Heart left ventricle (tissue), 16 donors: ENCODE results near the gene ASCC3. TPM values are rescaled to one million over a fixed set of nuclear protein-coding genes. Genes with fewer than 3 reads are reported as not detected.

Experiments used
- ATAC-seq, 4 donors: fragments of 200-7000 bp; cut with Tn5 transposase; one replicate each; pipeline ENCODE4 v1.9.1; 2020 to 2022; ENCODE audit warnings: moderate library complexity in 4 of 4, mild to moderate bottlenecking in 3 of 4, moderate number of reproducible peaks in 1 of 4
- DNase-seq, 5 donors: peaks; one replicate each; pipeline ENCODE4 v3.0.0-alpha.2; 2020
- H3K27ac ChIP-seq, 12 donors: fragments of 200-600 bp; sonication (generic) in 4 of 12; one replicate each; pipeline versions ENCODE4 v1.5.0 to v1.8.0; 2016 to 2022; ENCODE audit warnings: mild to moderate bottlenecking in 2 of 12
- H3K27me3 ChIP-seq, 9 donors: fragments of 200-600 bp; sonication (generic) in 2 of 9; one replicate each; pipeline versions ENCODE4 v1.5.1 to v1.8.0; 2016 to 2022; ENCODE audit warnings: mild to moderate bottlenecking in 3 of 9
- H3K36me3 ChIP-seq, 9 donors: fragments of 200-600 bp; sonication (generic) in 2 of 9; one replicate each; pipeline versions ENCODE4 v1.5.0 to v1.8.0; 2018 to 2022; ENCODE audit warnings: mild to moderate bottlenecking in 2 of 9
- H3K4me1 ChIP-seq, 12 donors: fragments of 200-600 bp; sonication (generic) in 4 of 12; one replicate each; pipeline versions ENCODE4 v1.5.0 to v1.8.0; 2016 to 2022; ENCODE audit warnings: mild to moderate bottlenecking in 3 of 12
- H3K4me3 ChIP-seq, 12 donors: fragments of 200-600 bp; sonication (generic) in 4 of 12; one replicate each; pipeline versions ENCODE4 v1.5.0 to v1.8.0; 2017 to 2022; ENCODE audit warnings: mild to moderate bottlenecking in 9 of 12, moderate library complexity in 4 of 12
- H3K9me3 ChIP-seq, 12 donors: fragments of 200-600 bp; sonication (generic) in 4 of 12; one replicate each; pipeline versions ENCODE4 v1.5.0 to v1.8.0; 2016 to 2022; ENCODE audit warnings: mild to moderate bottlenecking in 1 of 12
- POLR2A ChIP-seq, 2 donors: fragments of 450-650 bp; IDR thresholded peaks; one replicate each; pipeline ENCODE4 v1.6.1; 2017; ENCODE audit warnings: antibody characterized with exemption in 2 of 2, mild to moderate bottlenecking in 2 of 2, moderate library complexity in 2 of 2
- WGBS, 4 donors: extraction: QIAGEN DNeasy Blood & Tissue Kit in 2 of 4; methylation state at CpG; one replicate each; pipeline versions ENCODE4 v1.1.5 to v1.1.7; 2013 to 2018; 5-methylcytosine and 5-hydroxymethylcytosine counted together
- intact Hi-C, 10 donors: fragments of 100-400 bp; cut with DNase I; formaldehyde crosslinking; loops; one replicate each; pipeline versions ENCODE4 v1.11.1 to v1.14.2; 2022
- polyA plus RNA-seq, 2 donors: library from polyadenylated mRNA; stranded (reverse); fragments of 200-250 nt; gene quantifications; one replicate each; pipeline ENCODE4 v1.2.3, GENCODE V29; 2013
- total RNA-seq, 9 donors: library from RNA; depleted of rRNA in 2 of 9; stranded (reverse); fragments of >200 nt in 2 of 9; fragmentation: NEBNext Ultra II Directional in 3 of 9; extraction: Animal tissue kit (Norgen Biotek cat#: 25700) in 3 of 9; gene quantifications; one replicate each; pipeline versions ENCODE4 v1.1.0 to v1.2.4, GENCODE V29; 2016 to 2023
- TF ChIP-seq, protein P1 (sequence below), 12 donors: fragments of 200-600 bp; sonication (generic) in 4 of 12; IDR thresholded peaks; one replicate each; pipeline versions ENCODE4 v1.5.0 to v1.8.0; 2018 to 2022; ENCODE audit warnings: antibody characterized with exemption in 12 of 12, mild to moderate bottlenecking in 5 of 12
- donor health status: ischemic (EF 13 %, LVEDD 7.1; RV severe dilation, severe dysfunction).
- donor health status: healthy with polysubstance abuse.
- donor health status: DM: no; HTN: yes; CAD: no.
- donor health status: DM: no; HTN: no; CAD: no.
- donor health status: ischemic (EF 25% LVEDD 6.9; RV normal size, moderate dysfunction).
- donor health status: ischemic (EF 25% LVEDD 5.7; RV mildly dilated, moderate dysfunction).
- donor health status: healthy.
- donor health status: DM: yes; HTN: yes; CAD: no.
- donor health status: ischemic (EF 35%, LVEDD 5.7; RV mildly dilated, moderate dysfunction).
- donor health status: nonischemic (EF 11% LVEDD 7.7; RV severe dilation, severe dysfunction).
- donor health status: DM: yes; HTN: yes; CAD: no.
- donor health status: PGD.
- donor health status: ischemic (EF 29% LVEDD 5.4; RV normal size, mild dysfunction).
- donor health status: nonischemic (EF 23%, LVEDD 6.1; RV moderate dilation, normal function).

Gene ASCC3
- total and polyA plus RNA-seq, 11 donors: 3.4 to 29.2 (median 15.0) TPM

DNA sequence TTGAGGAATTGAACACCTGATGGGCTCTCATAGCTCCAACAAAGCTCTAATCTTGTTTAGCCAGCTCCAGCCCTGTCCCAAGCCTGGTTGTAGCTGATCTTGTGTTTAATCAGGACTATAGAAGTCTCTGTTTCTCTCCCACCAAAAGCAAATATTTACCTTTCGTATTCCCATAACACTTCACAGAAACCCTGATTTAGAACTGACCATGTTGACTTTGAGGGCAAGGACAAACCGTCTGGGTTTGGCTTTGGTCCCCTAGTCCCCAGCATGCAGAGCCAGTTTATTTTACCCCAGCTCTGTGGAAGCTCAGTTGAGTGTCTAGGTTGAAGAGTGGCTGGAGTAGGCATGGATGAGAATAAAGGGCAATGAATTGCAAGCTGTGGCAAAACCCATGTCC lies 398.4 kb downstream of the ASCC3 start:
- peaks cover 0 to 27% (median 2%) of the 10 kb centered on the region in 9 donors for H3K27me3 ChIP-seq
- H3K9me3 ChIP-seq: no peaks in the 10 kb centered on the region
- no peak for DNase-seq
- TF ChIP-seq POLR2A (IDR thresholded peaks at IDR 0.05): no peak
- TF ChIP-seq, protein P1, sequence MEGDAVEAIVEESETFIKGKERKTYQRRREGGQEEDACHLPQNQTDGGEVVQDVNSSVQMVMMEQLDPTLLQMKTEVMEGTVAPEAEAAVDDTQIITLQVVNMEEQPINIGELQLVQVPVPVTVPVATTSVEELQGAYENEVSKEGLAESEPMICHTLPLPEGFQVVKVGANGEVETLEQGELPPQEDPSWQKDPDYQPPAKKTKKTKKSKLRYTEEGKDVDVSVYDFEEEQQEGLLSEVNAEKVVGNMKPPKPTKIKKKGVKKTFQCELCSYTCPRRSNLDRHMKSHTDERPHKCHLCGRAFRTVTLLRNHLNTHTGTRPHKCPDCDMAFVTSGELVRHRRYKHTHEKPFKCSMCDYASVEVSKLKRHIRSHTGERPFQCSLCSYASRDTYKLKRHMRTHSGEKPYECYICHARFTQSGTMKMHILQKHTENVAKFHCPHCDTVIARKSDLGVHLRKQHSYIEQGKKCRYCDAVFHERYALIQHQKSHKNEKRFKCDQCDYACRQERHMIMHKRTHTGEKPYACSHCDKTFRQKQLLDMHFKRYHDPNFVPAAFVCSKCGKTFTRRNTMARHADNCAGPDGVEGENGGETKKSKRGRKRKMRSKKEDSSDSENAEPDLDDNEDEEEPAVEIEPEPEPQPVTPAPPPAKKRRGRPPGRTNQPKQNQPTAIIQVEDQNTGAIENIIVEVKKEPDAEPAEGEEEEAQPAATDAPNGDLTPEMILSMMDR (IDR thresholded peaks at IDR 0.05): no peak
- H3K4me3 ChIP-seq: no peak overlapping the region
- ATAC-seq: no peak
- H3K36me3 ChIP-seq: no peaks in the 10 kb centered on the region
- intact Hi-C loops: loop anchor here in 5 of 10 donors (5.0 to 10.0 kb wide), 2 partner anchors 365 to 478 kb away; no protein-coding TSS in a partner anchor
- no peak overlapping the region for H3K27ac ChIP-seq
- 53 to 63% (median 59%) methylated on average over 2 of the region's 2 CpGs for WGBS, 4 donors
- H3K4me1 ChIP-seq: no peaks in the 10 kb centered on the region

DNA sequence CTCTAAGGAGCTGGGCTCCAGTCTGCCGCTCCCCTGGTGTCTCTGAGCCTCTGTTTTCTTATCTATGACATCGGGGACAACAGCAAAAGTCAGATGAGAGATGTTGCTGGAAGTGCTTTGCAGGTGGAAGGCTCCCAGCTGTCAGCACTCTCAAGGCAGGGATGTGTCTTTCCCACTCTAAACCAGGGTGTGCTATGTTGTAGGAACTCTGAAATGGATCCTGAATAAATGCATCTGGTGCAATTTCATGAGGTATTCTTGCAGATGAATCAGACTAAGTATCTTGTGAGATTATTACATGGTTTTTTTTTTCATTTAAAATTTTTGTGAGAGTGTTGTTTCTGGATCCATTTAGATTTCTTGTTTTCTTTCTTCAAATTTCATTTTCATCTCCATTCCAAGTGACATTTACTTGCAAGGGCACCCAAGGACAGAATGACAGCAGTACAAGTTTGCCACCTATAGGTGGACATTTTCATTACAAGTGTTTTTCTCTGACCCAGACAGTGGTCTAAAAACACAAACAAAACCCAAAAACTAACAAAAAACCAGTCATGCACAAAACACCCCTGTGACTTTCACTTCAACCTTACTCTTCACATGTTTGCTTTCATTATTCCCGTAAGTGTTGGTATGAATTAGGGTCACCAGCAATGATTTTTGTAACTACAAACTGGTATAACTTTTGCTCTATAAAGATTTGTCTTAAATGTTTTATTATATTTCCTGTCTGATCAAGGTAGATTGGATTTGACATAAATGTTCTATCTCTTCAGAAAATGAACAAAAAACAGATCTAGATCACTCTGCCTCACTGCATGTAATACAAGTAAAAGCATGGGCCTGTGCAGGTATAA lies 401.7 kb downstream of the ASCC3 start:
- DNase-seq: no peak
- no peak overlapping the region for H3K4me3 ChIP-seq
- TF ChIP-seq, protein P1 (IDR thresholded peaks at IDR 0.05): peak; percentile 47 to 76 (median 59)
- no peak for TF ChIP-seq POLR2A (IDR thresholded peaks at IDR 0.05)
- H3K27me3 ChIP-seq: peaks cover 0 to 28% (median 6%) of the 10 kb centered on the region in 9 donors
- ATAC-seq: no peak
- intact Hi-C loops: loop anchor here (1.0 to 10.0 kb wide), 5 partner anchors 362 to 477 kb away; no protein-coding TSS in a partner anchor
- 65 to 72% (median 67%) methylated on average over 3 of the region's 3 CpGs for WGBS, 4 donors
- no peaks in the 10 kb centered on the region for H3K36me3 ChIP-seq
- H3K4me1 ChIP-seq: no peaks in the 10 kb centered on the region
- no peaks in the 10 kb centered on the region for H3K9me3 ChIP-seq
- H3K27ac ChIP-seq: no peak overlapping the region

DNA sequence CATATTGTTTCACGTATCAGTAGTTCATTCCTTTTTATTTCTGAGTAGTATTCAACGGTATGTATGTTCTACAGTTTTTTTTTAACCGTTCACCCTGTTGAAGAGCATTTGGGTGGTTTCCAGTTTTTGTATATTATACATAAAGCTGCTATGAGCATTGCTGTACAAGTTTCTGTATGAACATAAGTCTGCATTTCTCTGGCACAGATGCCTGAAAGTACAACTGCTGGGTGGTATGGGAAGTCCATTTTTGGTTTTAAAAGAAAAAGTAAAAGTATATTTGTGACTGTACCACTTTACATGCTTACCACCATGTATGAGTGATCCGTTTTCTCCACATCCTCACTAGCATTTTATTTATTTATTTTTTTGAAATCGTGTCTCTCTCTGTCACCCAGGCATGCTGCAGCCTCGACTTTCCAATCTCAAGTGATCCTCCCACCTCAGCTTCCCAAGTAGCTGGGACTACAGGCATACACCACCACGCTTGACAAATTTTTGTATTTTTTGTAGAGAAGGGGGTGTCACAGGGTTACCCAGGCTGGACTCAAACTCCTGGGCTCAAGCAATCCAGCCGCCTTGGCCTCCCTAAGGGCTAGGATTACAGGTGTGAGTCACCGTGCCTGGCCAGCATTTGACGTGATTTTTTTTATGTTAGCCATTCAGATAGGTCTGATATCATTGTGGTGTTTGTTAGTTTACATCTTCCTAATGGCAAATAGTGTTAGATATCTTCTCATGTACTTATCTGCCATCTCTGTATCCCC lies 405.4 kb downstream of the ASCC3 start:
- peaks cover 0 to 64% (median 18%) of the 10 kb centered on the region in 9 donors for H3K27me3 ChIP-seq
- H3K36me3 ChIP-seq: no peaks in the 10 kb centered on the region
- no peak for ATAC-seq
- WGBS, 4 donors: 79 to 84% (median 83%) methylated on average over 10 of the region's 10 CpGs
- no peak for TF ChIP-seq POLR2A (IDR thresholded peaks at IDR 0.05)
- TF ChIP-seq, protein P1 (IDR thresholded peaks at IDR 0.05): no peak
- no peak overlapping the region for H3K27ac ChIP-seq
- H3K4me1 ChIP-seq: no peaks in the 10 kb centered on the region
- intact Hi-C loops: loop anchor here in 6 of 10 donors (5.0 to 10.0 kb wide), 3 partner anchors 358 to 473 kb away; no protein-coding TSS in a partner anchor
- DNase-seq: no peak
- no peak overlapping the region for H3K4me3 ChIP-seq
- H3K9me3 ChIP-seq: no peaks in the 10 kb centered on the region

DNA sequence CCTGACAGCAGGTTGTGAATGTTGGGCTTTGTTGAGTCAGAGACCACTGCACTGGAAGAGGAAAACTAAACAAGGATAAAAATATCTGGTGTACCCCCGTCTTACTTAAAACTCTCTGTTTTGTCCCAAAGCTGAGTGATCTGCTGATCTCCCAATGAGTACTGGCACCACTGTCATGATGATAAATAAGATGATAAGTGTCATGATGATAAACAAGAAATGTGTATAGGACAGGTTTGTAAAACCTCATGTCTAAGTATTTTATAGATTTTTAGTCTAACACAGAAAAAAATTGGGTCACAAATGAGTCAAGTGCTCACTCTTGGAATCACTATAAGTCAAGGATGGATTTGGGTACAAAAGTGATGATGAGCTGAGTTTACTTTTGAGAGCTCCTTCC lies 407.9 kb downstream of the ASCC3 start:
- Histone ChIP-seq H3K36me3 (no peaks in the 10 kb centered on the region), H3K4me3 (no peak overlapping the region), H3K27me3 (peaks cover 12 to 90% (median 43%) of the 10 kb centered on the region in 9 donors), H3K4me1 (no peaks in the 10 kb centered on the region), H3K27ac (no peak overlapping the region), H3K9me3 (no peaks in the 10 kb centered on the region)
- TF ChIP-seq POLR2A (IDR thresholded peaks at IDR 0.05): no peak
- TF ChIP-seq, protein P1 (IDR thresholded peaks at IDR 0.05): no peak
- ATAC-seq (no peak), DNase-seq (no peak)
- WGBS, 4 donors: 63 to 69% (median 67%) methylated on average over 1 of the region's 1 CpG
- intact Hi-C loops: loop anchor here in 1 of 10 donors (10.0 kb wide), 1 partner anchor 468 kb away; no protein-coding TSS in a partner anchor
